Stimulated activated naive CD8-positive, alpha-beta T cell treated with anti-CD3 and anti-CD28 coated beads, Interleukin-15, amount 100 ng/mL, for 72 hours (primary cell): Measurements from ENCODE around the gene VWA2.

ENCODE experiments used
- ATAC-seq: fragments of 150-1000 bp; cut with Tn5 transposase; 2 replicates; pipeline ENCODE4 v1.10.0; 2021; ENCODE audit warnings: mild to moderate bottlenecking, moderate library complexity
- DNase-seq, 2 donors: peaks; one replicate each; pipeline ENCODE4 v3.0.0; 2021 to 2022
- H3K27ac Mint-ChIP-seq, 2 donors: one replicate each; pipeline ENCODE4 v1.8.0; 2022; ENCODE audit warnings: mild to moderate bottlenecking in 2 of 2, mixed read lengths in 2 of 2, moderate library complexity in 2 of 2
- H3K27me3 Mint-ChIP-seq: one replicate; pipeline ENCODE4 v1.8.0; 2022; ENCODE audit warnings: mixed read lengths
- H3K4me1 Mint-ChIP-seq: one replicate; pipeline ENCODE4 v1.8.0; 2022; ENCODE audit warnings: mild to moderate bottlenecking, mixed read lengths
- H3K4me3 Mint-ChIP-seq, 2 donors: one replicate each; pipeline ENCODE4 v1.8.0; 2022; ENCODE audit warnings: mild to moderate bottlenecking in 2 of 2, mixed read lengths in 2 of 2, moderate library complexity in 1 of 2
- H3K9me3 Mint-ChIP-seq, 2 donors: one replicate each; pipeline ENCODE4 v1.8.0; 2022; ENCODE audit warnings: mixed read lengths in 2 of 2

VWA2 gene

GRCh38 chr10:114279901-114280644 is 41.0 kb downstream of the VWA2 start:
- Mint-ChIP-seq H3K4me1 (no peaks in the 10 kb centered on the region), H3K9me3 (no peaks in the 10 kb centered on the region), H3K27me3 (peaks cover 10% of the 10 kb centered on the region), H3K27ac (no peak overlapping the region), H3K4me3 (no peak overlapping the region)
- ATAC-seq (no peak), DNase-seq (no peak)

GRCh38 chr10:114281006-114281405 is 42.0 kb downstream of the VWA2 start:
- H3K9me3 Mint-ChIP-seq, result no peaks in the 10 kb centered on the region
- H3K27me3 Mint-ChIP-seq, result peaks cover 10% of the 10 kb centered on the region
- no peaks in the 10 kb centered on the region for H3K4me1 Mint-ChIP-seq
- H3K27ac Mint-ChIP-seq, result no peak overlapping the region
- no peak for ATAC-seq
- H3K4me3 Mint-ChIP-seq, result no peak overlapping the region
- DNase-seq, result no peak

- DNase-seq (no peak), ATAC-seq (no peak)
- H3K4me1 Mint-ChIP-seq, result no peaks in the 10 kb centered on the region
- no peaks in the 10 kb centered on the region for H3K9me3 Mint-ChIP-seq
- no peak overlapping the region for H3K27ac Mint-ChIP-seq
- peaks cover 10% of the 10 kb centered on the region for H3K27me3 Mint-ChIP-seq
- H3K4me3 Mint-ChIP-seq, result no peak overlapping the region
Observed at GRCh38 chr10:114281461-114281860, 42.4 kb downstream of the VWA2 start.

GRCh38 chr10:114282526-114282925 is 43.5 kb downstream of the VWA2 start:
- no peak for ATAC-seq
- no peak for DNase-seq
- Mint-ChIP-seq H3K4me3 (no peak overlapping the region), H3K9me3 (no peaks in the 10 kb centered on the region), H3K27ac (no peak overlapping the region), H3K27me3 (peaks cover 10% of the 10 kb centered on the region), H3K4me1 (no peaks in the 10 kb centered on the region)

- no peak overlapping the region for H3K27ac Mint-ChIP-seq
Observed at GRCh38 chr10:114283091-114283490, 44.0 kb downstream of the VWA2 start.

GRCh38 chr10:114283535-114284234 is 44.6 kb downstream of the VWA2 start:
- Mint-ChIP-seq H3K9me3 (no peaks in the 10 kb centered on the region), H3K4me3 (no peak overlapping the region), H3K27ac (no peak overlapping the region), H3K4me1 (no peaks in the 10 kb centered on the region), H3K27me3 (peaks cover 3% of the 10 kb centered on the region)
- DNase-seq (no peak), ATAC-seq (no peak)

More at GRCh38 chr10:114283091-114283490, 44.0 kb downstream of the VWA2 start:
- H3K9me3 Mint-ChIP-seq, result no peaks in the 10 kb centered on the region
- no peaks in the 10 kb centered on the region for H3K4me1 Mint-ChIP-seq
- ATAC-seq (no peak), DNase-seq (no peak)
- H3K4me3 Mint-ChIP-seq, result no peak overlapping the region
- peaks cover 9% of the 10 kb centered on the region for H3K27me3 Mint-ChIP-seq

- no peak for ATAC-seq
- Mint-ChIP-seq H3K9me3 (no peaks in the 10 kb centered on the region), H3K4me1 (no peaks in the 10 kb centered on the region), H3K27me3 (no peaks in the 10 kb centered on the region), H3K27ac (no peak overlapping the region), H3K4me3 (no peak overlapping the region)
- no peak for DNase-seq
Observed at GRCh38 chr10:114284346-114285071, 45.5 kb downstream of the VWA2 start.

- no peaks in the 10 kb centered on the region for H3K27me3 Mint-ChIP-seq
- no peak overlapping the region for H3K4me3 Mint-ChIP-seq
- no peak overlapping the region for H3K27ac Mint-ChIP-seq
- ATAC-seq (peak; percentile 13), DNase-seq (no peak)
- no peaks in the 10 kb centered on the region for H3K4me1 Mint-ChIP-seq
- no peaks in the 10 kb centered on the region for H3K9me3 Mint-ChIP-seq
Observed at GRCh38 chr10:114285961-114286441, 46.9 kb downstream of the VWA2 start.

GRCh38 chr10:114286921-114287320 is 47.9 kb downstream of the VWA2 start:
- Mint-ChIP-seq H3K27ac (no peak overlapping the region), H3K4me1 (no peaks in the 10 kb centered on the region), H3K27me3 (no peaks in the 10 kb centered on the region), H3K4me3 (no peak overlapping the region), H3K9me3 (no peaks in the 10 kb centered on the region)
- ATAC-seq, result no peak
- no peak for DNase-seq

GRCh38 chr10:114288424-114289095 is 49.5 kb downstream of the VWA2 start:
- no peak overlapping the region for H3K4me3 Mint-ChIP-seq
- DNase-seq (no peak), ATAC-seq (no peak)
- H3K27me3 Mint-ChIP-seq, result no peaks in the 10 kb centered on the region
- H3K9me3 Mint-ChIP-seq, result no peaks in the 10 kb centered on the region
- no peaks in the 10 kb centered on the region for H3K4me1 Mint-ChIP-seq
- no peak overlapping the region for H3K27ac Mint-ChIP-seq

GRCh38 chr10:114289096-114289436 is 50.0 kb downstream of the VWA2 start:
- ATAC-seq (no peak), DNase-seq (no peak)
- Mint-ChIP-seq H3K4me1 (no peaks in the 10 kb centered on the region), H3K9me3 (no peaks in the 10 kb centered on the region), H3K27ac (no peak overlapping the region), H3K27me3 (no peaks in the 10 kb centered on the region), H3K4me3 (no peak overlapping the region)

GRCh38 chr10:114290038-114290437 is 51.0 kb downstream of the VWA2 start:
- ATAC-seq, result no peak
- Mint-ChIP-seq H3K4me1 (no peaks in the 10 kb centered on the region), H3K4me3 (no peak overlapping the region), H3K27me3 (no peaks in the 10 kb centered on the region), H3K9me3 (no peaks in the 10 kb centered on the region), H3K27ac (no peak overlapping the region)
- no peak for DNase-seq

- Mint-ChIP-seq H3K4me1 (no peaks in the 10 kb centered on the region), H3K4me3 (no peak overlapping the region), H3K27me3 (no peaks in the 10 kb centered on the region), H3K9me3 (peaks cover 7 to 9% of the 10 kb centered on the region in 2 donors), H3K27ac (no peak overlapping the region)
- no peak for ATAC-seq
- no peak for DNase-seq
Observed at GRCh38 chr10:114291076-114291475, 52.0 kb downstream of the VWA2 start.

GRCh38 chr10:114291516-114291915 is 52.5 kb downstream of the VWA2 start:
- ATAC-seq (no peak), DNase-seq (no peak)
- H3K4me3 Mint-ChIP-seq, result no peak overlapping the region
- no peak overlapping the region for H3K27ac Mint-ChIP-seq
- H3K9me3 Mint-ChIP-seq, result peaks cover 12 to 13% of the 10 kb centered on the region in 2 donors
- no peaks in the 10 kb centered on the region for H3K4me1 Mint-ChIP-seq
- H3K27me3 Mint-ChIP-seq, result no peaks in the 10 kb centered on the region

GRCh38 chr10:114293075-114293474 is 54.0 kb downstream of the VWA2 start:
- Mint-ChIP-seq H3K4me3 (no peak overlapping the region), H3K4me1 (no peaks in the 10 kb centered on the region), H3K9me3 (peaks cover 13 to 20% of the 10 kb centered on the region in 2 donors), H3K27ac (no peak overlapping the region), H3K27me3 (no peaks in the 10 kb centered on the region)
- no peak for DNase-seq
- ATAC-seq, result no peak
